ENCODE measurements around the gene MEIS1.

Gene MEIS1

DNA sequence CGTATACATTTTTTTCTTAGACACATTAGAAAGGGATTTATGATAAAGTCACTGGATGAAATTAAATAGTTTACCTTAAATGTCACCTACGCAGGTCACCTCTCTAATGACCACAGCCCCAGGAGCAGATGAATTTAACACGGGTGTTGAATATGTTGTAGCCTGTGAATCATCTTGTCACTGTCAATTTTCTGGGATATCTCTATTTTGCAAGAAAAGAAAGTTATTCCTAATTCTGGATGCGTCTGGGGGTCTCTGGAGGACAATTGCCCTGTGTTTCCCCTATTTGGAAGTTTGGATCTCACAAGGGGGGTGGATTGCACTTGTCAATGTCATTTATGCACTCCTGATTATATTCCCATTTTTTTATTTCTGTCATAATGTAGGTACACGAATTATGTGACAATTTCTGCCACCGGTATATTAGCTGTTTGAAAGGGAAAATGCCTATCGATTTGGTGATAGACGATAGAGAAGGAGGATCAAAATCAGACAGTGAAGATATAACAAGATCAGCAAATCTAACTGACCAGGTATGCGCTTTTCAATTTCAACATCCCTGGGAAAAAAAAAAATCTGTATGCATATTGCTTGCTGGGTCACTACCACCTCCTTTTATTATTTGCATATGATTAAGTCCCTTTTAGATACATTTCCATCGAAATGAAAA is 7.7 kb downstream of the MEIS1 start:
- in situ Hi-C loops (cut with HindIII; ENCODE audit: low sequenced_read_pairs) = loop anchor here (10.0 to 25.0 kb wide), 4 partner anchors 420 to 1595 kb away; no protein-coding TSS in a partner anchor
- peak overlapping the region; percentile 70 for H3K4me3 ChIP-seq (ENCODE audit: low read depth, low read length)
- TF ChIP-seq, protein P1, sequence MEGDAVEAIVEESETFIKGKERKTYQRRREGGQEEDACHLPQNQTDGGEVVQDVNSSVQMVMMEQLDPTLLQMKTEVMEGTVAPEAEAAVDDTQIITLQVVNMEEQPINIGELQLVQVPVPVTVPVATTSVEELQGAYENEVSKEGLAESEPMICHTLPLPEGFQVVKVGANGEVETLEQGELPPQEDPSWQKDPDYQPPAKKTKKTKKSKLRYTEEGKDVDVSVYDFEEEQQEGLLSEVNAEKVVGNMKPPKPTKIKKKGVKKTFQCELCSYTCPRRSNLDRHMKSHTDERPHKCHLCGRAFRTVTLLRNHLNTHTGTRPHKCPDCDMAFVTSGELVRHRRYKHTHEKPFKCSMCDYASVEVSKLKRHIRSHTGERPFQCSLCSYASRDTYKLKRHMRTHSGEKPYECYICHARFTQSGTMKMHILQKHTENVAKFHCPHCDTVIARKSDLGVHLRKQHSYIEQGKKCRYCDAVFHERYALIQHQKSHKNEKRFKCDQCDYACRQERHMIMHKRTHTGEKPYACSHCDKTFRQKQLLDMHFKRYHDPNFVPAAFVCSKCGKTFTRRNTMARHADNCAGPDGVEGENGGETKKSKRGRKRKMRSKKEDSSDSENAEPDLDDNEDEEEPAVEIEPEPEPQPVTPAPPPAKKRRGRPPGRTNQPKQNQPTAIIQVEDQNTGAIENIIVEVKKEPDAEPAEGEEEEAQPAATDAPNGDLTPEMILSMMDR (IDR thresholded peaks at IDR 0.05; ENCODE audit: low read depth, low read length, missing control alignments) = no peak
- no peak for DNase-seq (ENCODE audit: low read depth)

DNA sequence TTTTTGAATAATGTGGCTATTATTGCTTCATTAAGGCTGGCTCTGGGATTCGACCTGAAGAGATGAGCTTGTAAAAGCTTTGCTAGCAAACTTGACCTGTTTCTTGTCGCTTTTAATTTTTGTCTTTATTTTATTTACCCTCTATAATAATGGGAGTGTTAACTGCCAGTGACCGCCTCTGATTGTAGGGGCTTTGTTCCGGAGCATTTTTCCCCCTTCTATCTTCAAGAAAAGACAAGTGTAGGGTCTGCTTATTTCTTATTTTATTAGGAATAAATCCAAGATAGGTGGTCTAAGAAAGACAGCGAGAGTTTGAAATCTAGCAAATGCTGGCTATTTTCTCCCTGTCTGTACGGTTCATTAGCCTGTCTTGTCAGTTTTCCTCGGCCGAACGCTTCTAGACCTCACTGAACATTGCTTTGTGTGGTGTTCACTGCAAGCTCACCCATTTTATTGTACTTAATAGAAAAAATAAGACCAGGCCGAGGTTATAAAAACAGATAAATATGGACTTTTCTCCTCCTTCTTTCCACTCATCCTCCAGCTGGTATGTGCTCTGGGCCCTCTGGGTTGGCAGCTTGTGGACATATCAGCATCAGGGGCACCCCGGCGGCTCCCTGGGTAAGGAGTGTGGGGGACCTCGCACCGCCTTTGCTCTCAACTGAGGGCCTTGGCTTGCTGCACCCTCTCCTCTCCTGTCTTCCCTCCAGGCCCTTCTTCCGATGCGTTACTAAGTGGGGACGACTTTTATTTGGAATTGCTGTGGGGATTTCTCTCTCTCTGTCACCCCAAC is 8.5 kb downstream of the MEIS1 start:
- no peak for DNase-seq (ENCODE audit: low read depth)
- in situ Hi-C loops (cut with HindIII; ENCODE audit: low sequenced_read_pairs) = loop anchor here (10.0 to 25.0 kb wide), 4 partner anchors 419 to 1594 kb away; no protein-coding TSS in a partner anchor
- peak overlapping the region; percentile 70 for H3K4me3 ChIP-seq (ENCODE audit: low read depth, low read length)
- TF ChIP-seq, protein P1 (IDR thresholded peaks at IDR 0.05; ENCODE audit: low read depth, low read length, missing control alignments) = no peak

- H3K4me3 ChIP-seq (ENCODE audit: low read depth, low read length) = peak overlapping the region; percentile 70
- in situ Hi-C loops (cut with HindIII; ENCODE audit: low sequenced_read_pairs) = loop anchor here (10.0 to 25.0 kb wide), 4 partner anchors 418 to 1593 kb away; no protein-coding TSS in a partner anchor
- DNase-seq (ENCODE audit: low read depth) = no peak
- TF ChIP-seq, protein P1 (IDR thresholded peaks at IDR 0.05; ENCODE audit: low read depth, low read length, missing control alignments) = no peak
Observed at GRCh38 chr2:66443979-66444861, 9.3 kb downstream of the MEIS1 start.

DNA sequence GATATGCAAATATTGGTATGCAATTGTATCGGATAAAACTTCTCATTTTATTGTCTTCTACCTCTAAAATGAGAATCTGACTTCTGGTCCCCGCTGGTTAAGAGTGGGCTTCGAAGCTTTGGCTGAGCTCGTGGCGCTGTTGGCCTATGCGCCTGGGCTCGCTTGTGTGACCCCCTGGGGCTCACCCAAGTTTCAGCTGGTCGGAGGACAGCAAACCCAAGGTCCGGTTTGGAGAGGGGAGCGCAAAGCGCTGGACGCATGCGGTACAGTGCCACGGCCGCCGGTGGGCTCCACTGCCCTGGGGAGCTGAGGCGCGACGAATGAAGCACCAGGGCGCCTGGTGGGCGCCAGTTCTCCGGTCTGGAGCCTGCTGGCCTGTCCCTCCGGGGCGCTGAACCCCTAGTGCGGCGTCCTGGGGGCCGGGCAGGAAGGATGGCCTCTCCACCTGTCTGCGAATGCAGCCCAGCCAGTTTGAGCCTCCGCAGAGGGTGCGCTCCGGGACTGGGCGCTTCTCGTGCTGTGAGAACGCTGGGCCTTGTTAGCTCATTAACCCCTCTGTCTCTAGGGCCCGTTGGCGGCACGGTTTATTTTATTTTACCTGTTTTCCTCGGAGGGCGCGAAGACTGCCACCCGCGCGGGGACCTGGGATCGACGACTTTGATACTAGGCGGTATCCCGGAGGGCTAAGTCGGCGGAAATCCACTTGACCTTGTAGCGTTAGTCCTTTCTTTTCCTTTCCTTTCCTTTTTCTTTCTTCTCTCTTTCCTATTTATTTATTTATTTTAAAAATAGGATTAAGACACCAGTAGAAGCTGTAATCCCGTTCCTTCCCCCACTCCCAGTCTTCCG is 10.4 kb downstream of the MEIS1 start:
- peak overlapping the region; percentile 70 for H3K4me3 ChIP-seq (ENCODE audit: low read depth, low read length)
- TF ChIP-seq, protein P1 (IDR thresholded peaks at IDR 0.05; ENCODE audit: low read depth, low read length, missing control alignments) = peak; percentile 53
- DNase-seq (ENCODE audit: low read depth) = no peak
- in situ Hi-C loops (cut with HindIII; ENCODE audit: low sequenced_read_pairs) = loop anchor here (5.0 to 25.0 kb wide), 7 partner anchors 112 to 1592 kb away; no protein-coding TSS in a partner anchor

DNA sequence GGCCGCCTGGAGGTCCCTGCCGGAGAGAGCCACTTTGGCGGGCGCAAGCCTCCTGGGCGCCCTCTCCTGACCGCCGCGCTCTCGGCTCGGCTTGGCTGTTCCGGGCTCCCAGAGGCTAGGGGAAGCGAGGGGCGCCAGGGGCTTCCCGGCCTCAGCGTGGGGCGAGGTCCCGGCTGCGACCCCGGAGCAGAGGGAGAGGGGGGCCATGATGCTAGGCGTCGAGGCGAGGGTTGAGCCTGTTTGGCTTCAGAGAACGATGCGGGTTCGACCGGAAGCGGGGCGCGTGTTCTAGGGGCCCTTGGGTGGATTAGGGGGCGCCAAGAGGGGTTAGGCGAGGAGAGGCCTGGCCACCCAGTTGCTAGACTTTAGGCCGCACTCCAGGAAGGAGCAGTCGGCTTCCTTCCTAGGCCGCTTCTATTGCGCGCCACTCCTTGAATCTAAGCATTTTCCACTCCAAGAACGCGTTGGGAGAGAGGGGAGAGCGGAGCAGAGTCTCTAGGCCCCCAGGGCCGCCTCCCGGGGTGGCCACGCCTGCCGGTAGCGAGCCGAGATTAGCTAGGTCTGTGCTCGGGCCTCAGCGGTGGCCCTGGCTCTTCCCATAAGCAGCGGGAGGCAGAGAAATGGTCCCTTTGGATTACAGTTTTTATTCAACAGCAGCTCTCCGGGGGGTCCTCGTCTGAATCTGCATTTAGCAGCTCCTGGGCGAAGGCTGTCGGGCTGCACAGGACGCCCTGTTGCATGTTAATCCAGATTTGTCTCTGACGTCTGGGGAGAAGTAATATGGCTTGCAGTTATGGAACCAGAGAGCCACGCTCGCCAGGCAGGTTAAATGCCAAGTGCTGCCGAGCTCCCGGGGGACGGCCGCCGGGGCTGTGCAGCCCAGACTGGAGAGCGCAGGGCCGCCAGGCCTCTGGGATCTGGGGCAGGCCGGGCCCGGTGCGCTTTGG is 11.3 kb downstream of the MEIS1 start:
- peak overlapping the region; percentile 70 for H3K4me3 ChIP-seq (ENCODE audit: low read depth, low read length)
- TF ChIP-seq, protein P1 (IDR thresholded peaks at IDR 0.05; ENCODE audit: low read depth, low read length, missing control alignments) = peak; percentile 46
- in situ Hi-C loops (cut with HindIII; ENCODE audit: low sequenced_read_pairs) = loop anchor here (5.0 to 25.0 kb wide), 7 partner anchors 111 to 1591 kb away; no protein-coding TSS in a partner anchor
- no peak for DNase-seq (ENCODE audit: low read depth)
